ENCODE data around the gene CCDC32.
A peak's percentile ranks its signal among the peaks of the same experiment; 100 is the strongest.

The CCDC32 gene, protein sequence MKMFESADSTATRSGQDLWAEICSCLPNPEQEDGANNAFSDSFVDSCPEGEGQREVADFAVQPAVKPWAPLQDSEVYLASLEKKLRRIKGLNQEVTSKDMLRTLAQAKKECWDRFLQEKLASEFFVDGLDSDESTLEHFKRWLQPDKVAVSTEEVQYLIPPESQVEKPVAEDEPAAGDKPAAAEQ

DNA sequence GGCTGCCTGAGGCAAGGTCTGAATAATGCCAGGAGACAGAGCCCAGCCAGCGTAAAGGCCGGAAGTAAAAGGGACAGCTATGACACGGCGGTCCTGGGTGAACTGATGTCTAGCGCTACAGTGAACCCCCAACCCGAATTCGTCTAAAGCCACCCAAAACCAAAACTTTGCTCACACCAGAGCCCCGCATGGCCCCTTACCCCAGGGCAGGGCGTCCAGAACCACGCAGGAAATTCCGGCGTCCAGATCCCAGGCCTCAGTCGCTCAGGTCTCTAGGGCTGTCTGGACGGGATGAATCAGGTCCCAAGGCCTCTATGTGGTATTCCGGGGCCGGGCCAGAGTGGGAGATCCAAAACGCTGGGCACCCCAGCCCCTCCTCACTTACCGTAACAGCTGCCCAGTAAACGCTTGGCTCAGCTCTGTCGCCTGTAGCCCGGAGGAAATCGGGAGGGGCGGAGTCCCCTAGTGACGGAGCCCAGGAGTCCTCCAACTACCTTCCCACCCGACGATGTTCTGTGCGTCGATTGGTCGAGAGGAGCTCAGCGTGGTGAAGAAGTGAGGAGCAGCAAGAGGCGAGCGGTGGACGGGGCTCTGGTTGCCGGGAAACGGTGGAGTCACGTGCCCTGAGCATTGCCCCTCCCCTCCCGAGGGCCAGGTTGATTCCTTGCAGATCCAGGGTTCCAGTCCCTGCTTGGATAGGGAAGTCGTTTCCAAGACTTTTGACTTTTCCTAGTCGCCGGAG, at the start of gene CCDC32:
CCDC32 (minus strand) TSS at position 452 of the 742 bp plus-strand sequence. CDS start 2,027 bp downstream, outside the sequence.
- no CpG with 5 or more reads among the region's 40 CpGs for WGBS (ENCODE audit: insufficient coverage, insufficient read length)
- no peaks in the 10 kb centered on the region for H3K36me3 ChIP-seq (ENCODE audit: control insufficient read depth, insufficient read depth, low read length)

DNA sequence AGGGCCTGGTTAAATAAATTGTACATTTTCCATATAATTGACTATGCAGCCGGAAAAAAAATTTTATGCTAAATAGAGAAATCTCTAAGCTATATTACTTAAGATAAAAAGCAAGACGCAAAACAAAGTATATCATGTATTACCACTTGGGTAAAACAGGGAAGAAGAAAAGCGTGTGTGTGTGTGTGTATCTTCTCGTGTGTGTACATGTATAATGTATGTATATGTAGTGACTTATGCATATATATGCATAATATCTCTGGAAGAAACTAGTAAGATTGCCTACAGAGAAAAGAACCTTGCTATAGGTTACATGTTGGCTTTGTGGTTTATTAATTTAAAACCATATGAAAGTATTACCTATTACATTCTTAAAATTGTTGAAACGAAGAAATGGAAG, 48.2 kb upstream of the CCDC32 start:
- H3K4me3 ChIP-seq (ENCODE audit: low read length): no peak overlapping the region
- no peaks in the 10 kb centered on the region for H3K27me3 ChIP-seq (ENCODE audit: control insufficient read depth, insufficient read depth, low read length)
- H3K36me3 ChIP-seq (ENCODE audit: control insufficient read depth, insufficient read depth, low read length): no peaks in the 10 kb centered on the region
- H3K27ac ChIP-seq (ENCODE audit: low read length): no peak overlapping the region
- WGBS (ENCODE audit: insufficient coverage, insufficient read length): no CpG with 5 or more reads among the region's 5 CpGs
- no peaks in the 10 kb centered on the region for H3K4me1 ChIP-seq (ENCODE audit: control insufficient read depth, insufficient read depth, low read length)
- no peaks in the 10 kb centered on the region for H3K9me3 ChIP-seq (ENCODE audit: control insufficient read depth, insufficient read depth, low read length)
- DNase-seq (ENCODE audit: low read depth, low spot score): no peak

More for the DNA sequence above, at the start of gene CCDC32:
- peak; percentile 98 for DNase-seq (ENCODE audit: low read depth, low spot score)
- Histone ChIP-seq H3K27ac (ENCODE audit: low read length) (no peak within 1 kb of the TSS), H3K4me3 (ENCODE audit: low read length) (peak within 1 kb of the TSS; percentile 60), H3K27me3 (ENCODE audit: control insufficient read depth, insufficient read depth, low read length) (no peaks in the 10 kb centered on the region), H3K9me3 (ENCODE audit: control insufficient read depth, insufficient read depth, low read length) (no peaks in the 10 kb centered on the region), H3K4me1 (ENCODE audit: control insufficient read depth, insufficient read depth, low read length) (no peaks in the 10 kb centered on the region)

DNA sequence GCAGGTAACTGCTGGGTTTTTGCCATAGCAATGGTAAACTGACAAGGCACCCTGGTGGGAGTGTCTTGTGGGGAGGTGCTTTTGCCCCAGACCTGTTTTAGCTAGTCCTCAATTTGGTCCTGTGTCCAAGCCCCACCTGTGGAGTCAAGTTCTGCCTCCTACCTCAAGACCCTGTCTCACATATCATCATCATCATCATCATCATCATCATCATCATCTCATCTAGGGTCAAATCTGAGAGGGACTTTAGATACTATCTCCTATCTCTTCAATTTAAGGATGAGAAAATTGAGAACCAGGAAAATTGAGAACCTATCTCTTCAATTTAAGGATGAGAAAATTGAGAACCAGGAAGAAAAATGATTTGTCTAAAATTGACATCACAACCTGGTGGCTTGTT, 39.1 kb upstream of the CCDC32 start:
- Histone ChIP-seq H3K36me3 (ENCODE audit: control insufficient read depth, insufficient read depth, low read length) (no peaks in the 10 kb centered on the region), H3K4me1 (ENCODE audit: control insufficient read depth, insufficient read depth, low read length) (no peaks in the 10 kb centered on the region), H3K27me3 (ENCODE audit: control insufficient read depth, insufficient read depth, low read length) (no peaks in the 10 kb centered on the region), H3K9me3 (ENCODE audit: control insufficient read depth, insufficient read depth, low read length) (no peaks in the 10 kb centered on the region), H3K27ac (ENCODE audit: low read length) (no peak overlapping the region), H3K4me3 (ENCODE audit: low read length) (no peak overlapping the region)
- DNase-seq (ENCODE audit: low read depth, low spot score): no peak

DNA sequence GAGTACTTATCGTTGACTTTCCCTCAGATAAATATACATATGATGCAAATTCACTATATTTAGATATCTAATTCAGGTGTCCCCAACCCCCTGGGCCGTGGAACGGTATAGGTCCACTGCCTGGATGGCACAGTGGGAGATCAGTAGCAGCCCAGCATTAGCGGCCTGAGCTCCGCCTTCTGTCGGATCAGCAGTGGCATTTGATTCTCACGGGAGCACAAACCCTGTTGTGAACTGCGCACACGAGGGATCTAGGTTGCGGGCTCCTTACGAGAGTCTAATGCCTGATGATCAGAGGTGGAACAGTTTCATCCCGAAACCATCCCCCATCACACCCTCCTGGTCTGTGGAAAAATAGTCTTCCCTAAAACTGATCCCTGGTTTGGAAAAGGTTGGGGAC, 36.1 kb upstream of the CCDC32 start:
- no peaks in the 10 kb centered on the region for H3K36me3 ChIP-seq (ENCODE audit: control insufficient read depth, insufficient read depth, low read length)
- WGBS (ENCODE audit: insufficient coverage, insufficient read length): no CpG with 5 or more reads among the region's 12 CpGs

DNA sequence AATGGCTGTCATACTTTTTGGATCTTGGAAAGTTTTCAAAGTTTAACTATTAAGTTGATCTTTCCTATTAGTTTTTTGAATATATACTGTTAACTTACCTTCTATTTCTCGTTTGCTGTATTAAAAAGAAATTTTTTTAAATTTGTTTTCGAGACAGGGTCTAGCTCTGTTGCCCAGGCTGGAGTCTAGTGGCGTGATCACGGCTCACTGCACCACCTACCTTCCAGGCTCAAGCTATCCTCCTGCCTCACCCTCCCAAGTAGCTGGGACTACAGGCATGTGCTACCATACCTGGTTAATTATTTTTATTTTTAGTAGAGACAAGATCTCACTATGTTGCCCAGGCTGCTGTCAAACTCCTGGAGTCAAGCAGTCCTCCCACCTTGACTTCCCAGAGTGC, 33.8 kb upstream of the CCDC32 start:
- WGBS (ENCODE audit: insufficient coverage, insufficient read length): no CpG with 5 or more reads among the region's 4 CpGs
- no peaks in the 10 kb centered on the region for H3K36me3 ChIP-seq (ENCODE audit: control insufficient read depth, insufficient read depth, low read length)
- no peak for DNase-seq (ENCODE audit: low read depth, low spot score)

More for the DNA sequence above, 36.1 kb upstream of the CCDC32 start:
- Histone ChIP-seq H3K4me1 (ENCODE audit: control insufficient read depth, insufficient read depth, low read length) (no peaks in the 10 kb centered on the region), H3K9me3 (ENCODE audit: control insufficient read depth, insufficient read depth, low read length) (no peaks in the 10 kb centered on the region), H3K27ac (ENCODE audit: low read length) (no peak overlapping the region), H3K4me3 (ENCODE audit: low read length) (no peak overlapping the region), H3K27me3 (ENCODE audit: control insufficient read depth, insufficient read depth, low read length) (no peaks in the 10 kb centered on the region)
- no peak for DNase-seq (ENCODE audit: low read depth, low spot score)

GRCh38 chr15:40598126-40598525, 33.3 kb upstream of the CCDC32 start:
- Histone ChIP-seq H3K36me3 (ENCODE audit: control insufficient read depth, insufficient read depth, low read length) (no peaks in the 10 kb centered on the region), H3K4me3 (ENCODE audit: low read length) (no peak overlapping the region), H3K4me1 (ENCODE audit: control insufficient read depth, insufficient read depth, low read length) (no peaks in the 10 kb centered on the region), H3K27me3 (ENCODE audit: control insufficient read depth, insufficient read depth, low read length) (no peaks in the 10 kb centered on the region), H3K9me3 (ENCODE audit: control insufficient read depth, insufficient read depth, low read length) (no peaks in the 10 kb centered on the region), H3K27ac (ENCODE audit: low read length) (no peak overlapping the region)
- WGBS (ENCODE audit: insufficient coverage, insufficient read length): no CpG with 5 or more reads among the region's 3 CpGs
- DNase-seq (ENCODE audit: low read depth, low spot score): no peak

More for the DNA sequence above, 33.8 kb upstream of the CCDC32 start:
- Histone ChIP-seq H3K9me3 (ENCODE audit: control insufficient read depth, insufficient read depth, low read length) (no peaks in the 10 kb centered on the region), H3K27ac (ENCODE audit: low read length) (no peak overlapping the region), H3K4me3 (ENCODE audit: low read length) (no peak overlapping the region), H3K4me1 (ENCODE audit: control insufficient read depth, insufficient read depth, low read length) (no peaks in the 10 kb centered on the region), H3K27me3 (ENCODE audit: control insufficient read depth, insufficient read depth, low read length) (no peaks in the 10 kb centered on the region)

GRCh38 chr15:40597024-40597423, 32.2 kb upstream of the CCDC32 start:
- no peak overlapping the region for H3K4me3 ChIP-seq (ENCODE audit: low read length)
- H3K27me3 ChIP-seq (ENCODE audit: control insufficient read depth, insufficient read depth, low read length): no peaks in the 10 kb centered on the region
- H3K27ac ChIP-seq (ENCODE audit: low read length): no peak overlapping the region
- no peak for DNase-seq (ENCODE audit: low read depth, low spot score)
- no peaks in the 10 kb centered on the region for H3K9me3 ChIP-seq (ENCODE audit: control insufficient read depth, insufficient read depth, low read length)
- no peaks in the 10 kb centered on the region for H3K36me3 ChIP-seq (ENCODE audit: control insufficient read depth, insufficient read depth, low read length)
- no CpG with 5 or more reads among the region's 2 CpGs for WGBS (ENCODE audit: insufficient coverage, insufficient read length)
- no peaks in the 10 kb centered on the region for H3K4me1 ChIP-seq (ENCODE audit: control insufficient read depth, insufficient read depth, low read length)

GRCh38 chr15:40595773-40596172, 30.9 kb upstream of the CCDC32 start:
- DNase-seq (ENCODE audit: low read depth, low spot score): no peak
- Histone ChIP-seq H3K4me1 (ENCODE audit: control insufficient read depth, insufficient read depth, low read length) (no peaks in the 10 kb centered on the region; the same call in 1 of the 2 replicates), H3K27me3 (ENCODE audit: control insufficient read depth, insufficient read depth, low read length) (no peaks in the 10 kb centered on the region), H3K9me3 (ENCODE audit: control insufficient read depth, insufficient read depth, low read length) (no peaks in the 10 kb centered on the region), H3K27ac (ENCODE audit: low read length) (no peak overlapping the region), H3K4me3 (ENCODE audit: low read length) (no peak overlapping the region), H3K36me3 (ENCODE audit: control insufficient read depth, insufficient read depth, low read length) (no peaks in the 10 kb centered on the region)
- WGBS (ENCODE audit: insufficient coverage, insufficient read length): no CpG with 5 or more reads among the region's 5 CpGs

DNA sequence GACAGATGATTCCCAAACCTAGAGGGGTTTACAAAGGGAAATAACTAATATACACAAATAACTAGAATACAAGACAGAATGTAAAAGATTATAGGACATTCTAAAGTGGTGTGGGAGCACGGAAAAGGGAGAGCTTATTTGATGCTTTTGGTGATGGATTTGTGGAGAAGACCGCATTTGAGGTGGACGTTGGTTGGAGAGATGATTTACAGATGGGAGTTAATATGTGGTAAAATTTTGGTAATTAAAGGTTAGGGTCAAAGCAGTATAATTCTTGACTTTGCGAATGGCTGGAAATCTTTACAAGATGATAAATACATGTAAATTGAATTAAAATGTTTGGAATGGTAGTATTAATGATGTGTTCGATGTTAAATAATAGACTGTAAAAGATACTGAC, 30.4 kb upstream of the CCDC32 start:
- Histone ChIP-seq H3K36me3 (ENCODE audit: control insufficient read depth, insufficient read depth, low read length) (no peaks in the 10 kb centered on the region), H3K9me3 (ENCODE audit: control insufficient read depth, insufficient read depth, low read length) (no peaks in the 10 kb centered on the region), H3K27me3 (ENCODE audit: control insufficient read depth, insufficient read depth, low read length) (no peaks in the 10 kb centered on the region), H3K4me3 (ENCODE audit: low read length) (peak overlapping the region; percentile 91; the same call in 1 of the 2 replicates), H3K4me1 (ENCODE audit: control insufficient read depth, insufficient read depth, low read length) (no peaks in the 10 kb centered on the region; the same call in 1 of the 2 replicates), H3K27ac (ENCODE audit: low read length) (no peak overlapping the region)
- no peak for DNase-seq (ENCODE audit: low read depth, low spot score)
- WGBS (ENCODE audit: insufficient coverage, insufficient read length): 100% methylated on average over 4 of the region's 5 CpGs

- no CpG with 5 or more reads among the region's 31 CpGs for WGBS (ENCODE audit: insufficient coverage, insufficient read length)
- Histone ChIP-seq H3K4me3 (ENCODE audit: low read length) (peak overlapping the region; percentile 91), H3K27ac (ENCODE audit: low read length) (no peak overlapping the region), H3K36me3 (ENCODE audit: control insufficient read depth, insufficient read depth, low read length) (no peaks in the 10 kb centered on the region), H3K9me3 (ENCODE audit: control insufficient read depth, insufficient read depth, low read length) (no peaks in the 10 kb centered on the region), H3K27me3 (ENCODE audit: control insufficient read depth, insufficient read depth, low read length) (no peaks in the 10 kb centered on the region), H3K4me1 (ENCODE audit: control insufficient read depth, insufficient read depth, low read length) (no peaks in the 10 kb centered on the region; the same call in 1 of the 2 replicates)
- peak; percentile 11 for DNase-seq (ENCODE audit: low read depth, low spot score)
These were observed 29.6 kb upstream of the CCDC32 start for GRCh38 chr15:40594429-40594836.
